Gastrocnemius medialis (tissue), 4 donors: ENCODE data around the gene HSFX2. TPM values are rescaled to one million over a fixed set of nuclear protein-coding genes. Genes with fewer than 3 reads are reported as not detected.
"Not testable (repeated sequence)": the region's sequence is repeated elsewhere in the genome, so short reads cannot be mapped to it uniquely, and the experiment has no call there.

Experiments
- ATAC-seq, 2 donors: fragments of 150-250 bp; one replicate each; pipeline ENCODE4 v1.9.1; 2016
- DNase-seq, 2 donors: peaks; one replicate each; pipeline ENCODE4 v3.0.0-alpha.2; 2019
- H3K27ac ChIP-seq, 4 donors: fragments of 200-600 bp; sonication (generic); 1 replicate in 1 of 4; 2 replicates in 3 of 4; pipeline ENCODE4 v1.5.1; 2016 to 2018; ENCODE audit warnings: mild to moderate bottlenecking in 2 of 4, moderate library complexity in 1 of 4
- H3K27me3 ChIP-seq, 3 donors: fragments of 200-600 bp; sonication (generic) in 2 of 3; 1 replicate in 1 of 3; 2 replicates in 2 of 3; pipeline versions ENCODE4 v1.5.1 to v1.6.0; 2016 to 2019; ENCODE audit warnings: mild to moderate bottlenecking in 1 of 3, moderate library complexity in 1 of 3
- H3K36me3 ChIP-seq, 2 donors: fragments of 200-600 bp; sonication (generic) in 1 of 2; one replicate each; pipeline ENCODE4 v1.5.1; 2017 to 2018
- H3K4me1 ChIP-seq, 2 donors: fragments of 200-600 bp; sonication (generic) in 1 of 2; one replicate each; pipeline ENCODE4 v1.5.1; 2016 to 2017; ENCODE audit warnings: mild to moderate bottlenecking in 2 of 2
- H3K4me3 ChIP-seq, 4 donors: fragments of 200-600 bp; sonication (generic) in 3 of 4; 1 replicate in 1 of 4; 2 replicates in 3 of 4; pipeline ENCODE4 v1.5.1; 2016 to 2019; ENCODE audit warnings: mild to moderate bottlenecking in 2 of 4
- H3K9me3 ChIP-seq, 3 donors: fragments of 200-600 bp; sonication (generic) in 2 of 3; 1 replicate in 1 of 3; 2 replicates in 2 of 3; pipeline ENCODE4 v1.5.1; 2016 to 2019
- CTCF ChIP-seq, 5 experiments: fragments of 450-650 bp in 3 of 5; fragments of 200-600 bp in 2 of 5; sonication (generic) in 2 of 5; IDR thresholded peaks in 4 of 5; conservative IDR thresholded peaks in 1 of 5; 1 replicate in 4 of 5; 2 replicates in 1 of 5; pipeline ENCODE4 v1.5.1; 2016 to 2019; ENCODE audit warnings: antibody characterized with exemption in 5 of 5, mild to moderate bottlenecking in 3 of 5, moderate library complexity in 3 of 5
- POLR2A ChIP-seq, 2 donors: fragments of 450-650 bp; IDR thresholded peaks; one replicate each; pipeline ENCODE4 v1.6.1; 2017; ENCODE audit warnings: antibody characterized with exemption in 2 of 2, mild to moderate bottlenecking in 2 of 2, moderate library complexity in 2 of 2
- in situ Hi-C, 4 donors: fragments of 200-750 bp; cut with MboI; loops; one replicate each; pipeline versions ENCODE4 v1.15.0 to v1.8.0; 2017; ENCODE audit warnings: low sequenced_read_pairs in 4 of 4
- intact Hi-C: fragments of 100-400 bp; cut with DNase I; formaldehyde crosslinking; loops from one replicate; pipeline ENCODE4 v1.15.1; 2023; ENCODE audit warnings: low total_unique reads
- total RNA-seq, 4 donors: library from RNA; depleted of rRNA; stranded (reverse); fragments of >200 nt; gene quantifications; one replicate each; pipeline versions ENCODE4 v1.1.0 to v1.2.3, GENCODE V29; 2016

HSFX2 gene, protein sequence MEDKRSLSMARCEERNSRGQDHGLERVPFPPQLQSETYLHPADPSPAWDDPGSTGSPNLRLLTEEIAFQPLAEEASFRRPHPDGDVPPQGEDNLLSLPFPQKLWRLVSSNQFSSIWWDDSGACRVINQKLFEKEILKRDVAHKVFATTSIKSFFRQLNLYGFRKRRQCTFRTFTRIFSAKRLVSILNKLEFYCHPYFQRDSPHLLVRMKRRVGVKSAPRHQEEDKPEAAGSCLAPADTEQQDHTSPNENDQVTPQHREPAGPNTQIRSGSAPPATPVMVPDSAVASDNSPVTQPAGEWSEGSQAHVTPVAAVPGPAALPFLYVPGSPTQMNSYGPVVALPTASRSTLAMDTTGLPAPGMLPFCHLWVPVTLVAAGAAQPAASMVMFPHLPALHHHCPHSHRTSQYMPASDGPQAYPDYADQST
- 1 to 10 TPM in 1 of 4 donors, under 1 TPM in 2, not detected in 1; 0.36 to 2.0 (median 0.49) TPM for total RNA-seq

GRCh38 chrX:149595214-149595613, at the start of gene HSFX2:
HSFX2 (minus strand) TSS chrX:149595314; CDS start chrX:149594700, 614 bp downstream.
- H3K36me3 ChIP-seq, in situ Hi-C loops, H3K27ac ChIP-seq, DNase-seq, intact Hi-C loops, H3K9me3 ChIP-seq, H3K4me3 ChIP-seq, H3K27me3 ChIP-seq, H3K4me1 ChIP-seq, ATAC-seq: not testable (repeated sequence)

DNA sequence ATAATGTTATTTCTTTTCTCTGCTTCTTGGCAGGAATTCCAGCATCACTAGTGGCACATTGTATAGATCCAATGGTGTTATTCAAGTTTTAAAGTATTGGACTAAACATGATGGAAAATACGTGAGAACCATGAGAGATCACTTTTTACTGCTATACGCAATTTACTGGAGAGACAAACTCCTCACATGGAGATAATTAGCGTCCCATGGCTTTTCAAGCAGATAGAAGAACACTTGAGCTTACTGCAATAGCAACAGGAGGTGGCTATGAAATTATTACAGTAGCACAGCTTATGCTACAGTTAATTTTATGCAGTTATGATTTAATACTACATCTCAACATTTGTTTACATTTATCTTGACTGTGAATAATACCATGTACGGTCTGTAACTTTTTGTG, 48.4 kb upstream of the HSFX2 start:
- intact Hi-C loops = no loop called here
- in situ Hi-C loops = loop anchor here in 1 of 4 donors (25.0 kb wide), 1 partner anchor 1731 kb away; the partner anchor contains the start of gene FMR1
- no peak overlapping the region for H3K4me3 ChIP-seq
- H3K4me1 ChIP-seq = no peaks in the 10 kb centered on the region
- DNase-seq (no peak), ATAC-seq (no peak)
- no peaks in the 10 kb centered on the region for H3K36me3 ChIP-seq
- peaks cover 0 to 4% (median 0%) of the 10 kb centered on the region in 3 donors for H3K27me3 ChIP-seq
- TF ChIP-seq POLR2A (IDR thresholded peaks at IDR 0.05) (no peak), CTCF (IDR thresholded peaks at IDR 0.05 in 4 of 5, conservative IDR thresholded peaks at IDR 0.05 in 1 of 5) (no peak)
- H3K27ac ChIP-seq = no peak overlapping the region
- H3K9me3 ChIP-seq = no peaks in the 10 kb centered on the region

DNA sequence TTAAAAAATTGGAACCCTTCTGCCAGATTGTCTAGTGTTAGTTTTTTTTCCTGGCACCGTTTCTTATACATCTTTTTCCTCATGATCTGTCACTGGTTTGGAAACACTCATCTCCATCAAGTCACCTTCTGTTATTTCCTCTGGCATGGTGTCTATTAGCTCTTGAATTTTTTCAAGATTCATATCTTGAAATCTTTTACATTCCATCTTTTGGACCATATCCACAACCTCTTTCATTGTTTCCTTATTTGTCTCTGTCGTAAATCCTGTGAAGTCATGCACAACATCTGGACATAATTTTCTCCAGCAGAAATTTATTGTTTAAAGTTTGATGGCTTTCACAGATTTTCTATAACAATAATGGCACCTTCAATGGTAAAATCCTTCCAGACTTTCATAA, 46.7 kb upstream of the HSFX2 start:
- TF ChIP-seq CTCF (IDR thresholded peaks at IDR 0.05 in 4 of 5, conservative IDR thresholded peaks at IDR 0.05 in 1 of 5) = no peak
- no peak for TF ChIP-seq POLR2A (IDR thresholded peaks at IDR 0.05)
- no peaks in the 10 kb centered on the region for H3K4me1 ChIP-seq
- peaks cover 0 to 4% (median 0%) of the 10 kb centered on the region in 3 donors for H3K27me3 ChIP-seq
- in situ Hi-C loops (loop anchor here in 1 of 4 donors (25.0 kb wide), 1 partner anchor 1730 kb away; the partner anchor contains the start of gene FMR1), intact Hi-C loops (no loop called here)
- no peak overlapping the region for H3K4me3 ChIP-seq
- H3K9me3 ChIP-seq = no peaks in the 10 kb centered on the region
- no peak overlapping the region for H3K27ac ChIP-seq
- DNase-seq (no peak), ATAC-seq (no peak)
- no peaks in the 10 kb centered on the region for H3K36me3 ChIP-seq

DNA sequence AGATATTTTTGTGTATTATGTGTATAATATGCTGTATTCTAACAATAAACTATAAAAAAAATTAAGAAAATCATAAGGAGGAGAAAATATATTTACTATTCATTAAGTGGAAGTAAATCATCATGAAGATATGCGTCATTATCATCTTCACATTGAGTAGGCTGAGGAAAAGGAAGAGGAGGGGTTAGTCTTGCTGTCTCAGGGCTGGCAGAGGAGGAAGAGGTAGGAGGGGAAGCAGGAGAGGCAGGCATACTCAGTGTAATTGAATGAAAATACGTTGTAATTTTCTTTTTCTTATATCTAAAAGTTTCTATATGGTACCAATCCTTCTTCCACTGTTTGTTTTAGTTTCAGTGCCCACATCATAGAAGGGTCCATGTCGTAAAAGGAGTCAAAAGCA, 46.3 kb upstream of the HSFX2 start:
- Histone ChIP-seq H3K27ac (no peak overlapping the region), H3K4me1 (no peaks in the 10 kb centered on the region), H3K36me3 (no peaks in the 10 kb centered on the region), H3K4me3 (no peak overlapping the region), H3K9me3 (no peaks in the 10 kb centered on the region), H3K27me3 (peaks cover 0 to 4% (median 0%) of the 10 kb centered on the region in 3 donors)
- intact Hi-C loops (no loop called here), in situ Hi-C loops (loop anchor here in 1 of 4 donors (25.0 kb wide), 1 partner anchor 1729 kb away; the partner anchor contains the start of gene FMR1)
- DNase-seq = no peak
- TF ChIP-seq CTCF (IDR thresholded peaks at IDR 0.05 in 4 of 5, conservative IDR thresholded peaks at IDR 0.05 in 1 of 5) (no peak), POLR2A (IDR thresholded peaks at IDR 0.05) (no peak)
- no peak for ATAC-seq

DNA sequence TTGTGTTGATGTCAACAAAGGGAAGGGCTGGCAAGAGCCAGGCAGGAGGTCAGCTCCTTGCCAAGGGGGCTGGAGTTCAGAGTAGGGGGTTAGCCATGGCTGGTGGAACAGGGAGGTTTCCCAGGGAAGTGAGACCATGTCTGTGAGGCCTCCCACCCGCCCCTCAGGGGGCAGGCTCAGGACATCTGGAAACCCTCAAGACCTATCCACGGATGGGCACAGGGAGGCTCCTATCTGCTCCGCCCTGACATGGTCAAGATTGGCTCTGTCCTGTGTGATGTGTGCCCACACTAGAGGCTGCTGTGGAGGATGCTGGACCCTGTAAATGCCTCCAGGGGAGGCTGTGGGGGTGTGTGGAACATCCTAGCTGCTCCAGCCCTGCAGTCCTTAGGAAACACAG, 44.5 kb upstream of the HSFX2 start:
- no peak for DNase-seq
- in situ Hi-C loops = loop anchor here in 1 of 4 donors (25.0 kb wide), 1 partner anchor 1727 kb away; the partner anchor contains the start of gene FMR1
- no peak overlapping the region for H3K27ac ChIP-seq
- no peaks in the 10 kb centered on the region for H3K4me1 ChIP-seq
- H3K27me3 ChIP-seq = peaks cover 0 to 4% (median 0%) of the 10 kb centered on the region in 3 donors
- no peak overlapping the region for H3K4me3 ChIP-seq
- H3K36me3 ChIP-seq = no peaks in the 10 kb centered on the region
- intact Hi-C loops = loop anchor here (10.0 kb wide), 1 partner anchor 1755 kb away; the partner anchor contains the start of gene VMA21
- no peak for ATAC-seq
- TF ChIP-seq CTCF (IDR thresholded peaks at IDR 0.05 in 4 of 5, conservative IDR thresholded peaks at IDR 0.05 in 1 of 5) (no peak), POLR2A (IDR thresholded peaks at IDR 0.05) (no peak)
- H3K9me3 ChIP-seq = no peaks in the 10 kb centered on the region
